ENCODE results near the gene PF4V1.

Gene PF4V1

DNA sequence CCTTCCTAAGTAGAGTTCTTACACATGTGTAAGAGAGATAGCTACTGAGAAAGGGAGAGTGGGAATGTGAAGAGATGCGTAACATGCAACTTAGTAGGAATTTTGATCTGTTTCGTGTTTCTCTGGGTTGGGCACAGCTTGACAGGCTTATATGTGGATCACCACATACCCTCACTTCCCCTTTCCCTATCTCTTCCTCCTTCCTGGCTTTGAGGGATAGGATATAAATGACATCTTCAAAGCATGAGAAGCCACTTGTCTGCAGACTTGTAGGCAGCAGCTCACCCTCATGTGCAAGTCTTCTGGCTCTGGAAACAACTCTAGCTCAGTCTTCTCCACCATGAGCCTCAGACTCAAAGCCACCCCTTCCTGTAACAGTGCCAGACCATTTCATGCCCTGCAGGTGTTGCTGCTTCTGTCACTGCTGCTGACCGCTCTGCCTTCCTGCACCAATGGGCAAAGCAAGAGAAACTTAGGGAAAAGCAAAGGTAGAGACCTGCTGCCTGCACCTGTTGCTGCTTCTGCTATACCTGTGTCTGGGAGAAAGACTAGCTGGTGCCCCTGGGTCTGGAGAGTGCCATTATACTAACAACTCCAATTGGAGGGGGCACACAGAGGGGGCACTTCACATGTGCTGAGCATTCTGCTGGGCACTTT, 5.4 kb upstream of the PF4V1 start:
- no peak for DNase-seq (ENCODE audit: low read depth)

DNA sequence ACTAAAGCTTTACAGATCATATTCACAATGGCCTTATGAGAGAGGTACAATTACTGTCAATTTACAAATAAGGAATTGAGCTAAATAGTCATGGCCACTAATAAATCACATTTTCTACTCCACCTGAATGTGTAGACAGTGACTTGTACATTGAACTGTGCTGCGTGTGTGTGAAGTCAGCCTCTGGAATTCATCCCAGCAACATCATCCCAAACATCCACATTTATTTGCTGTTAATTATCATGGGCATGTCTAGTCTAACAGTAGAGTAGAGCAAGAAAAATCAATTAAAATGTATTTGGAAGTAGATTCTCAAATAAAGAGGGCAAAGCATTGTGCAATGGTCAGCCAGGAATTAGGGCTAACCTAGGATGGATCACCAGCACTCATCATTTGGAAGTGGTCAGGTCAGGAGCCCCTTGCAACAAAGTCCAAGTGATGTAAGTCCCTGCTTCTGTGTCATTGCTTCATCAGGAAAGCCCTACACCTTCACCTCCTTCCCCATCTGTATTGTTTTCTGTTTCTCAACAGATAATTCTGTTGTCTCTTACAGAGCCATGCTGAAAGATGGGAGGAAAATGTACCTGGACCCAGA, 4.8 kb upstream of the PF4V1 start:
- DNase-seq (ENCODE audit: low read depth): no peak

DNA sequence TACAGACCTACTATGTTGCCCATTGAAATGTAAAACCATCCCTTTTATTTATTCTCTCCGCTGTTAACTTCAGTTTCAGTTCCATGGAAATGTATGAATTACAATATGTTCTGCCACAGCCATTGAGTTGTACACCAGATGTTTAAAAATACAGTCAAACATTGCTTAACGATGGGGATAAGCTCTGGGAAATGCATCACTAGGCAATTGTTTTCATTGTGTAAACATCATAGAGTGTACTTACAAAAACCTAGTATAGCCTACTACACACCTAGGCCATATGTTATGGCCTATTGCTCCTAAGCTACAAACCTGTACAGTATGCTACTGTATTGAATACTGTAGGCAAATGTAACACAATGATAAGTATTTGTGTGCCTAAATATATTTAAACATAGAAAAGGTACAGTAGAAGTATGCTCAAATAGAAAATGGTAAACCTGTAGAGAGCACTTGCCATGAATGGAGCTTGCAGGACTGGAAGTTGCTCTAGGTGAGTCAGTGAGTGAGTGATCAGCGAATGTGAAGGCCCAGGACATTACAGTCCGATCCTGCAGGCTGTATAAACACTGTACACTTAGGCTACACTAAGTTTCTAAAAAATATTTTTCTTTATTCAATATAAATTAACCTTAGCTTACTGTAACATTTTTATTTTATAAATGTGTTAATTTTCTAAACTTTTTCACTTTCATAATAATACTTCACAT, 2.7 kb upstream of the PF4V1 start:
- no peak for DNase-seq (ENCODE audit: low read depth)

DNA sequence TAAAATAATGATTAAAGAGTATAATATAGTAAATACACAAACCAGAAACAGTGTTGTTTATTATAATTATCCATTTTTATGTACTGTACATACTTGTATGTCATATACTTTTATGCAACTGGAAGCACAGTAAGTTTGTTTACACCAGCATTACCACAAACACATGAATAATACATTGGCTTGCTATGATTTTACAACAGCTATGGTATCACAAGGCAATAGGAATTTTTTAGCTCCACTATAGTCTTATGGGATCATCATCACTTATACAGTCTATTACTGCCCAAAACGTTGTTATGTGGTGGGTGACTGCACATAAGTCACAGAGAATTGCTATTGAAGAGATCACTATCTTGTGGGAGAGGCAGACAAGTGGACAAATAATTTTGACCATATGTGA, 1.8 kb upstream of the PF4V1 start:
- DNase-seq (ENCODE audit: low read depth): no peak

DNA sequence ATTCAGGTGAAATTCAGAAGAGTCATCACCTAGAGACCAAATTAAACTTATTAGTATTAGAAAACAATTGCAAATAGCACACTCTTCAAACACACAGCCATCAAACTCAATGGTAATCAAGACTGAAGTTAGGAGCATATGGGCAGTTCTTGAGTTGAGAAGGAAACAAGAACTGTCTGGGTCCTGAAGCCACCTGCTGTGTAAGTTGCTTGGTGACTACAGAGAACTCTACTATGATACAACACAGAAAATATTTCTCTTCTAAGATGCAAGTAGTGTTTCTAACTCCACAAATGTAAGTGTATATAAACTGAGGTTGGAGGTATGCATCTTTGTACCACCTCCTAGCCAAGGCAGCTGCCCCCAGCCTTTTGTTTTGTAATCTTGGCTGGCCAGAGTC, 325 bp upstream of the PF4V1 start:
- no peak for DNase-seq (ENCODE audit: low read depth)

DNA sequence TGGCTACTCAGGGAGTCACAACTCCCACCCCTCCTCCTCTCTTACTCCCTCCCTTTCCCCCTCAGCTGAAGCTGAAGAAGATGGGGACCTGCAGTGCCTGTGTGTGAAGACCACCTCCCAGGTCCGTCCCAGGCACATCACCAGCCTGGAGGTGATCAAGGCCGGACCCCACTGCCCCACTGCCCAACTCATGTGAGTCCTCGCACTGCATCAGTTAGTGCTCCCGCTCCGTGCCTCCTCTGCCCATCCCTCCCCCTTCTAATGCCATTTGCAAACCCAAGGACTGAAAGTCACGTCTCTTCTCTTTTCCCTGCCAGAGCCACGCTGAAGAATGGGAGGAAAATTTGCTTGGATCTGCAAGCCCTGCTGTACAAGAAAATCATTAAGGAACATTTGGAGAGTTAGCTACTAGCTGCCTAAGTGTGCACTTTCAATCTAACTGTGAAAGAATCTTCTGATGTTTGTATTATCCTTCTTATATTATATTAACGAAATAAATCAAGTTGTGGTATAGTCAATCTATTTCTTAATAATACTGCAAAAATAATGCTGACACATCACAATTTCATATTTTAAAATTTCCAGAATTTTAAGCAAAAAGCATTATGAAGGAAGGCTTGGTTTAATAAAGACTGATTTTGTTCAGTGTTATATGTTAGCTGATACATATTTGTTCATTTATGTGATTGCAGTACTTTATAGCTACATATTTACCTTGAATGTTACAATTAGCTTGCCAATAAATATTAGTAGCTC, 800 bp downstream of the PF4V1 start:
- no peak for DNase-seq (ENCODE audit: low read depth)

DNA sequence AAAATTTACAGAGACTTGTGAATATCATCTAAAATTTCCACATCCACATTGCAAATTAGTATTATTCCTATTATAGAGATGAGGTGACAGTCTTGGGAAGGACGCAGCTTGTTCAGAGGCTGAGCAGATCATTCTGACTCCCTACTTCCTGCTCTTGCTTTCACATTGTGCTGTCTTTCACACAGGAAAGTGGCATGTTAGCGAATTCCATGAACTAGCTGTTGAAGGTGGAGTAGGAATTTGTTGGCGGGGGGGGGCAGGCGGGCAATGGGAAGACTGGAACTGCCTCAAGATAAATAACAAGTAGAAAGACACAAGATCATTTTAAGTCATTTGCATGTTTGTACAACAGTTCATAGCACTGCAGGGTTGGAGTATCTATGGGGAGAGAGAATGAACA, 2.3 kb downstream of the PF4V1 start:
- DNase-seq (ENCODE audit: low read depth): no peak

DNA sequence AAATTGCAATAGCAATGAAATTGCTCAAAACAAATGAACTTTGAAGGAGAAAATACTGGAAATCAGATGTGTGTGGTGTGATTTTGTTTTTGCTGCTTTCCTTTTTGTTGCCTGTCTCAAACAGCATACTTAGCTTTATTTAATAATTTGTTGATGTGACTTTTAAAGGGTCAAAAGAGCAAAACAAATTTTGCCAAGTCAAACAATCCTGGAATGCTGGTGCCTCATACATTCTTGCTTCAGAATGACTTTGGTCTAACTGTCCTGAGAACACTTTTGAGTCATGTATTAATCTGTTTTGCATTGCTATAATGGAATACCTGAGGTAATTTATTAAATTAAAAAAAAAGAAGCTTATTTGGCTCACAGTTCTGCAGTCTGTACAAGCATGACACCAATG, 3.4 kb downstream of the PF4V1 start:
- DNase-seq (ENCODE audit: low read depth): no peak

DNA sequence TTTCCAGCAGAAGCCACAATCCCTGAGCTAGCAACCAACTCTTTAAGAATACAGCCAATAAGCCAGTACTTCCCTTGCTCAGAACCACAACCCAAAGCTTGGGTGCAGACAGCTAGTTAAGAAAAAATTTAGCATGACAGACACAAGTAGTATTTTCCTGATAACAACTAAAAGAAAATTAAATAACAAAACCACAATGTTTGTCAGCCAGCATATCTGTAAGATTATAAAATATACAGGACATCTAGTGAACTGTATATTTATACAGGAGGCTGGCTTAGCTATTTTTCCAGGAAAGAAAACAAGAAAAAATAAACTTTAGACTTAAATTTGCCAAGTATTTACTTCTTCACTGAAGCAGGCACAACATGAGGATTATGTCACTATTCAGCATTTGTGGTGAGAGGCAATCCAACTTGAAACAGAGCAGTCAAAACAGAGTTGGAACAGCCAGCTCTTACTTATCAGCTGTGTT, 6.6 kb downstream of the PF4V1 start:
- no peak for DNase-seq (ENCODE audit: low read depth)

DNA sequence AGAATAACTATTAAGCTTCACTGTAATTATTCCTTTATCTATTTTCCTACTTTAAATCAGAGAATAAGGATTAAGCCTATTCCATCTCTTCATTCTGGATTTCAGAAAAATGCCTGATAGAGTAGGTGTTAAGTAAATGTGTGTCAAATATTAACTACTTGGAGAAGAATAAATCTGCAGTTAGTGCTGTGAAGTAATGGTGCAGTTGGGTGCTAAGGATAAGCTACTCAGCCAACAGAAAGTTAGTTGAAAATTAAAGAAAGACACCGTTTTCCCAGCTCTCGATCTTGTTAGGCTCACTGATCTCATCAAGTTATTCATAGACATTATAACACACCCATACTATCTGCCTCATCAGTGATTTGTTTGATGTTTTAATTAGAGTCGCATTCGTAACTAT, 7.1 kb downstream of the PF4V1 start:
- no peak for DNase-seq (ENCODE audit: low read depth)

DNA sequence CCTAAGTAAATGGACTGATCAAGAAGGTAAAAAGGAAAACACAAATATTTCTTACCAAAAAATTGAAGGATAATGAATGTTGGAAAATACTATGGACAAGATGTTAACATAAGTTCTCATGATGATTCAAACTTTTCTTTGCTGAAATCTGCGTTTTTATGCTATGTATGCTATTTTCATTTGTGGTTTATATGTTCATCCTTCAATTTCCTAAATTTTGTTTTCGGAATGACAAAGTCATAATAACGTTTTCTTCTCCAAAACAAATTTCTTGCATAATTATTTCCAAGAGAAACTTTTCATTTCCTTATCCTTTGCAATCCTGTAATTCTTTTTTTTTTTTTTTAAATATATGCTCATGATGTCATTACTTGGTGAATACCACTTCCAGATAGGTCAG, 7.8 kb downstream of the PF4V1 start:
- no peak for DNase-seq (ENCODE audit: low read depth)

DNA sequence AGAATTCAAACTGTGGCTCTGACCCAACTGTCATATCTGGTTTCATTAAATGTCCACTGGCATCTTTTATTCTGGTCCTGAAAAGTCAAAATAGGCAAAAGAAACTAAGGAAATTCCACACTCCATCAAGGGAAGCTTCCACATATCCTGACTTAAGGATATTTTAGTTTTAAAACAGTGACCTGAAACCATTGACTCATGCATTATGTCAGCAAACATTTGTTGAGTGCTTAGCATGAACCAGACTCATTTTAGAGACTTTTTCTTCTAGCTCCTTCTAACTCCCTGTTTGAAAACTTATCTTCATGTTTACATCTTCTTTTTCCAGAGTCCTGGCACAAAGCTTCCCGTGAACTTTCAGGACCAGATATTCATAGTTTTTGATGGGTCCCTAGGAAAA, 9.2 kb downstream of the PF4V1 start:
- DNase-seq (ENCODE audit: low read depth): no peak

DNA sequence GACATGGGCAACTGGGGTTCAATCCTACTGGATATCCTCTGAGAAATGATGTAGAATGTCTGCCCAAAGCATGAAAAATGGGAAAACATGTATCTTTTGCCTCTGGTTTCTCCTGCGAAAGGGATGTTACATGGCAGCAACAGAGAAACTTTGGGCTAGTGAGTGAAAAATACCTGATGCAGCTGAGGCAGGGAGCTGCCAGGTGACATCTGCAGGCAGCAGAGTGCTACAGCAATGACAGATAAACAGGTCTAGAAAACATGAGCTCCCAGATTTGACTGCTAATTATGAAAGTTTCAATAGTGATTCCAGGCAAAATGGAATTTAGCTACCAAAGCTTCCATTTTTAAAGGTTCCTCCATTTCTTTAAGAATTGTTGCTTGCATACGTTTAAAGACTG, 11.3 kb downstream of the PF4V1 start:
- DNase-seq (ENCODE audit: low read depth): no peak

DNA sequence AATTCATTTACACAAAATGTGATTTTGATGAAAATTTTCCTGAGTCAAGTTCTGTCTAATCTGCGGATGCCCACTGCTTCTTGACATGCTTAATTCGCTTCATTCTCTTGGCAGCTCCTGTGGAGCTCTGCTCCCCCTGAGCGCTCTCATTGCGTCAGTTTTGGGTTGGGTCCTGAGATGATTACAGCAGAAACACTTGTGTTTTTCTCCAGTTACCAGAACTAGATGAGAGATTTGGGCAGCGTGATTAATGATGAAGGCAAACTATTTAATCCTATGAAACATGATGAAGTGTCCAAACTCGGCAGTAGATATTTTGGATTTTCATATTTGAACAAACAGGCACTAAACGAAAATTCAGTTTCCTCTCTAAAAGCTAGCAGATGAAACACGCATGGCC, 11.9 kb downstream of the PF4V1 start:
- no peak for DNase-seq (ENCODE audit: low read depth)

DNA sequence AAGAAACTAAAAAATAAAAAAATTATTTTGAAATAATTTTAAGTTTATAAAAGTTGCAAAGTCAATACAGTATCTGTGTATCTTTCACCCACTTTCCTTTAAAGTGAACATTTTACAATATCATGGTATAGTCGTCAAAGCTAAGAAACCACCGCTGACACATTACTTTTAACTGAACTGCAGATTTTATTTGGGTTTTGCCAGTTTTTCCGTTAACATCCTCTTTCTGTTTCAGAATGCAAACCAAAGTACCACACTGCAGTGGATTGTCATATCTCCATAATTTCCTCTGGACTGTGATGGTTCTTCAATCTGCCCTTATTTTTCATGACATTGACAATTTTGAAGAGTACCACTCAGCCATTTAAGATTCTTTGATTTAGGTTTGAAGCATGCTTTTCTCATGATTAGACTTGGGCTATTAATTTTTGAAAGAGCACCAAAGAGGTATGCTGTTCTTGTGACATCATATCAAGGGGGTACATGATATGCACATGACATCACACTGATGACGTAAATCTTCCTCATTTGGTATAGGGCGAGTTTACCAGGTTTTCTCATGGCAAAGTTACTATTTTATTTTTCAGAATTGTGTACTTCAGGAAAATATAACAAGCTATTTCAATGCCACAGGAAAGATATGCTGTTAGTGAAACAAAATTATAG, 12.5 kb downstream of the PF4V1 start:
- no peak for DNase-seq (ENCODE audit: low read depth)

DNA sequence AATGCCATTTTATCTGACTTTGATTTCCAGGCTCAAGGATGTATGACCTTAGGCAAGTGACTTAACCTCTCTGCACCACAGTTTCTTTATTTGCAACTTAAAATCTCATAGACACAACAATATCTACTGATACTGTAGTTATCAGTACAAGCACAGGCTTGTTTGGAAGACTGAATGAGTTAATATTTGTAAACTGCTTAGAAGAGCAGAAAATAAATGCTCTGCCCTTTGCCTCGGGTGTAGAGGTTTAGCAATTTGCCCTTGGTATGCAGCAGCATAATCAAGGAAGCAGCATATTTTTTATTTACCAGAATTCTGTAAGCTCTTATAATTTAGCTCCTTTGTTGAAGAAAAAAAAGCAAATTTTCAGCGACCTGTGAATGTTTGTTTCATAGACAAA, 13.2 kb downstream of the PF4V1 start:
- DNase-seq (ENCODE audit: low read depth): no peak

DNA sequence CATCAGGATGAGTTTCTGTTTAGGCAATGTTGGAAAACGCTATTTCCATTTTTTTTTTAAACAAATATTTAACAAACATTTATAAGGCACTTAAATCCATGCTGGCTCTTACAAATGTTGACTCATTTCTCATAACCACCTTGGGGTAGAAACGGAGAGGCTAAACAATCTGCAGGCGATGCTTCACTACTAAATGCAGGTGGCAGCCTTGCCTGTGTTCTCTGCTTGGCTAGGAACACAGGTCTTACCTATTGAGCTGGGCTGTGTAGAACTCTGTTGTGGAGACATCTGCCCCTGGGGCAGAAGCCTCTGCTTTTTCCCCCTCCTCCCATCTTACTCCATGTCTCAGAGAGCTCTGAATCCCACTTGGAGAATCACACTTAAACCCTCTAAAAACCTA, 14.7 kb downstream of the PF4V1 start:
- DNase-seq (ENCODE audit: low read depth): no peak

DNA sequence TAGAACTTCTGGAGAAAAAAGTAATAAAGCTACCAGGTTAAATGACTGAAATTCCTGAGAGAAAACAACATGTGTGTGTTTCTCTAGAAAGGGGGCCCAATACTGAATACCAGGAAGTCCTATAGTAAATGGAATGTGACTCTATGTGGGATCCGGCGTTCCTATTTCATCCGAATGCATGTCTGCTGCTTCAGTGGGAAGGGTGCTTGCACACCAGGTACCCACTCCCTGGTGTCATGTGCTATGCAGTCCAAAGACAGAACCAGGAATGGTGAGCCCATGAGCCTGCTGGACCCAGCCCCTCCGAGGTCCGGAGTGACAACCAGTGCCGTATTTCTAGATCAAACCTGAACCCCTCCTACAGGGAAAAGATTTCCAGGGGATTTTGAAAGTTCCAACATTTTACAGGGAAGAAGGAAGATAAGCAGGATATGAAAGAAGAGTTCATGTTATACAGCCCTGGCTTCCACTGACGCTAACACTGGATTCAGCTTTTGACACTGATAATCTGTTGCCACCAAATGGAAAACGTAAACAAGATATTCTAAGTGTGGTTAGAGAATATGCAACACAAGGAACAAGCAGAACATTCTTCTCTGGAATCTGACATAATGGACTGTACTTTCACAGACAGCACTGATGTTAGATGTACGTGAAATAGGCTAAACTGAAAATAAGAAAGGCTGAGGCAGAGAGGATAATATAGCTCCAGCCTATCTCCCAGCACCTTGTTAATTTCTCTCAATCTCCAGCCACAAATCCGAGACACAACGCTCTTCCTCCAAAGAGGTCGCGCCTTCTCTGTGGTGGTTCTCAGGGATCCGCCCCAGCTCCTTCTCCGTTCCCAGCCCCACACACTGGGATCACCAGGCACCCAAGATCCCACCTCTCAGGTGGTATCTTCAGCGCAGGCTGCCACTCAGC, 15.4 kb downstream of the PF4V1 start:
- no peak for DNase-seq (ENCODE audit: low read depth)

DNA sequence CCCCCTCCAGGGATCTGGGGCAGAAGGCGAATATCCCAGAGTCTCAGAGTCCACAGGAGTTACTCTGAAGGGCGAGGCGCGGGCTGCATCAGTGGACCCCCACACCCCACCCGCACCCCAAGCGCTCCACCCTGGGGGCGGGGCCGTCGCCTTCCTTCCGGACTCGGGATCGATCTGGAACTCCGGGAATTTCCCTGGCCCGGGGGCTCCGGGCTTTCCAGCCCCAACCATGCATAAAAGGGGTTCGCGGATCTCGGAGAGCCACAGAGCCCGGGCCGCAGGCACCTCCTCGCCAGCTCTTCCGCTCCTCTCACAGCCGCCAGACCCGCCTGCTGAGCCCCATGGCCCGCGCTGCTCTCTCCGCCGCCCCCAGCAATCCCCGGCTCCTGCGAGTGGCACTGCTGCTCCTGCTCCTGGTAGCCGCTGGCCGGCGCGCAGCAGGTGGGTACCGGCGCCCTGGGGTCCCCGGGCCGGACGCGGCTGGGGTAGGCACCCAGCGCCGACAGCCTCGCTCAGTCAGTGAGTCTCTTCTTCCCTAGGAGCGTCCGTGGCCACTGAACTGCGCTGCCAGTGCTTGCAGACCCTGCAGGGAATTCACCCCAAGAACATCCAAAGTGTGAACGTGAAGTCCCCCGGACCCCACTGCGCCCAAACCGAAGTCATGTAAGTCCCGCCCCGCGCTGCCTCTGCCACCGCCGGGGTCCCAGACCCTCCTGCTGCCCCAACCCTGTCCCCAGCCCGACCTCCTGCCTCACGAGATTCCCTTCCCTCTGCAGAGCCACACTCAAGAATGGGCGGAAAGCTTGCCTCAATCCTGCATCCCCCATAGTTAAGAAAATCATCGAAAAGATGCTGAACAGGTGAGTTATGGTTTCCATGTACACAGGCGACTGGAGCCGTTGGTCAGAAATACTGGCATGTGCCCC, 16.3 kb downstream of the PF4V1 start, which contains the start of gene CXCL1:
Gene CXCL1 (plus strand): TSS at position 264 of the 926 bp plus-strand sequence. CDS start 78 bp downstream, at position 342.
- DNase-seq (ENCODE audit: low read depth): no peak

DNA sequence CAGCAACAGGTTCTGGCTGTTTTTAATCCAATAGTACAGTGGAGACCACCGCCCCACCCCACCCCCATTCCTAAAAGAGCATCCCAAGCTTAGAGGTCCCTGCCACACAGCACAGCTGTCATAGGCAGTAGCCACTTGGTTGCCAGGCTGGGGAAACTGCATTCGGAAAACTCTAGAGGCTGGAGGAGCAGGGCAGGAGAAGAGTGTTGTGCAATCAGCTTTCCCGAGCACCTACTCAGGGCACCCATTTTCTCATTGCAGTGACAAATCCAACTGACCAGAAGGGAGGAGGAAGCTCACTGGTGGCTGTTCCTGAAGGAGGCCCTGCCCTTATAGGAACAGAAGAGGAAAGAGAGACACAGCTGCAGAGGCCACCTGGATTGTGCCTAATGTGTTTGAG, 17.2 kb downstream of the PF4V1 start:
- no peak for DNase-seq (ENCODE audit: low read depth)

Data from T follicular helper cell (primary cell).